ENCODE data around the gene SNX30. TPM values are rescaled to one million over a fixed set of nuclear protein-coding genes. Genes with fewer than 3 reads are reported as not detected.

Gene SNX30
- total and polyA plus RNA-seq, 4 donors, result 1.8 to 13.5 (median 6.5) TPM

DNA sequence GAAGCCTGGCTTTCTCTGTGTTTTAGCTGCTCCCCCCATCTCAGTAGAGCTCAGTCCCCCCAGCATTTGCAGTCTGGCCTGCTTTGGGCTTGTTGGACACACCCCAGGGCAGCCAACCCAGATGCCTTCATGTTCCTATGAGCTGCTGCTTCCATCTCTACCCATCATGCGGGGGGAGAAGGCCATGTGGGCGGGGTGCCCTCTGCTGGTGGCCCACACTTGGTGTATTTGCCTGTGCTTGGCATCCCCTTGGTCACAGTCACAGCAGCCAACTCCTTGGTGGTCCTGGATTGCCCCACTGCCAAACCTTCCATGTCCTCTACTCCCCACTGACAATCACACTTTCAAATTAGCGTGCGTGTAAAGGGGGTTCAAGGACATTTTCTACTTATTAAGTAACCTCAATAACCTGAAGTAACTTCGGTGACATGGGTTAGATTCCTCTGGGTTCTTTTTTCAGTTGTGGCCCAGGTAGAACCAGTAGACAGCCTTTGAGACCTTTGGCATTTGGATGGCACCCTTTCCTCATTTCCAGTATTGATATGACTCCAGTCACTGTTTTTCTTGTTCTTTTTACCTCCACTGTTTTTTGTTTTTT lies 42.8 kb downstream of the SNX30 start:
- Histone ChIP-seq H3K36me3 (ENCODE audit: control insufficient read depth in 4 of 4, insufficient read depth in 3 of 4, low read depth in 1 of 4, low read length in 3 of 4) (no peaks in the 10 kb centered on the region), H3K27me3 (ENCODE audit: control insufficient read depth in 4 of 4, insufficient read depth in 4 of 4, low read length in 3 of 4) (no peaks in the 10 kb centered on the region), H3K27ac (ENCODE audit: low read depth in 1 of 2, low read length in 2 of 2) (no peak overlapping the region), H3K4me1 (ENCODE audit: control insufficient read depth in 4 of 4, insufficient read depth in 4 of 4, low read length in 3 of 4) (no peaks in the 10 kb centered on the region), H3K9me3 (ENCODE audit: control insufficient read depth in 4 of 4, low read length in 3 of 4) (no peaks in the 10 kb centered on the region), H3K9ac (ENCODE audit: low read depth in 1 of 2, low read length in 2 of 2) (no peak overlapping the region), H3K4me3 (ENCODE audit: low read depth in 1 of 3, low read length in 3 of 3) (no peak overlapping the region)
- 64% methylated on average over 5 of the region's 5 CpGs for WGBS
- peak; percentile 76 for DNase-seq (ENCODE audit: low spot score)
- TF ChIP-seq, protein P1, sequence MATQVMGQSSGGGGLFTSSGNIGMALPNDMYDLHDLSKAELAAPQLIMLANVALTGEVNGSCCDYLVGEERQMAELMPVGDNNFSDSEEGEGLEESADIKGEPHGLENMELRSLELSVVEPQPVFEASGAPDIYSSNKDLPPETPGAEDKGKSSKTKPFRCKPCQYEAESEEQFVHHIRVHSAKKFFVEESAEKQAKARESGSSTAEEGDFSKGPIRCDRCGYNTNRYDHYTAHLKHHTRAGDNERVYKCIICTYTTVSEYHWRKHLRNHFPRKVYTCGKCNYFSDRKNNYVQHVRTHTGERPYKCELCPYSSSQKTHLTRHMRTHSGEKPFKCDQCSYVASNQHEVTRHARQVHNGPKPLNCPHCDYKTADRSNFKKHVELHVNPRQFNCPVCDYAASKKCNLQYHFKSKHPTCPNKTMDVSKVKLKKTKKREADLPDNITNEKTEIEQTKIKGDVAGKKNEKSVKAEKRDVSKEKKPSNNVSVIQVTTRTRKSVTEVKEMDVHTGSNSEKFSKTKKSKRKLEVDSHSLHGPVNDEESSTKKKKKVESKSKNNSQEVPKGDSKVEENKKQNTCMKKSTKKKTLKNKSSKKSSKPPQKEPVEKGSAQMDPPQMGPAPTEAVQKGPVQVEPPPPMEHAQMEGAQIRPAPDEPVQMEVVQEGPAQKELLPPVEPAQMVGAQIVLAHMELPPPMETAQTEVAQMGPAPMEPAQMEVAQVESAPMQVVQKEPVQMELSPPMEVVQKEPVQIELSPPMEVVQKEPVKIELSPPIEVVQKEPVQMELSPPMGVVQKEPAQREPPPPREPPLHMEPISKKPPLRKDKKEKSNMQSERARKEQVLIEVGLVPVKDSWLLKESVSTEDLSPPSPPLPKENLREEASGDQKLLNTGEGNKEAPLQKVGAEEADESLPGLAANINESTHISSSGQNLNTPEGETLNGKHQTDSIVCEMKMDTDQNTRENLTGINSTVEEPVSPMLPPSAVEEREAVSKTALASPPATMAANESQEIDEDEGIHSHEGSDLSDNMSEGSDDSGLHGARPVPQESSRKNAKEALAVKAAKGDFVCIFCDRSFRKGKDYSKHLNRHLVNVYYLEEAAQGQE (IDR thresholded peaks at IDR 0.05), result no peak
- TF ChIP-seq TAF1 (conservative IDR thresholded peaks at IDR 0.05) (no peak), JUND (IDR thresholded peaks at IDR 0.05) (no peak), RAD21 (IDR thresholded peaks at IDR 0.05) (peak; percentile 86 to 95), FOXA1 (IDR thresholded peaks at IDR 0.05) (no peak)
- TF ChIP-seq, protein P2, sequence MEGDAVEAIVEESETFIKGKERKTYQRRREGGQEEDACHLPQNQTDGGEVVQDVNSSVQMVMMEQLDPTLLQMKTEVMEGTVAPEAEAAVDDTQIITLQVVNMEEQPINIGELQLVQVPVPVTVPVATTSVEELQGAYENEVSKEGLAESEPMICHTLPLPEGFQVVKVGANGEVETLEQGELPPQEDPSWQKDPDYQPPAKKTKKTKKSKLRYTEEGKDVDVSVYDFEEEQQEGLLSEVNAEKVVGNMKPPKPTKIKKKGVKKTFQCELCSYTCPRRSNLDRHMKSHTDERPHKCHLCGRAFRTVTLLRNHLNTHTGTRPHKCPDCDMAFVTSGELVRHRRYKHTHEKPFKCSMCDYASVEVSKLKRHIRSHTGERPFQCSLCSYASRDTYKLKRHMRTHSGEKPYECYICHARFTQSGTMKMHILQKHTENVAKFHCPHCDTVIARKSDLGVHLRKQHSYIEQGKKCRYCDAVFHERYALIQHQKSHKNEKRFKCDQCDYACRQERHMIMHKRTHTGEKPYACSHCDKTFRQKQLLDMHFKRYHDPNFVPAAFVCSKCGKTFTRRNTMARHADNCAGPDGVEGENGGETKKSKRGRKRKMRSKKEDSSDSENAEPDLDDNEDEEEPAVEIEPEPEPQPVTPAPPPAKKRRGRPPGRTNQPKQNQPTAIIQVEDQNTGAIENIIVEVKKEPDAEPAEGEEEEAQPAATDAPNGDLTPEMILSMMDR (IDR thresholded peaks at IDR 0.05; ENCODE audit: low read depth, low read length, missing input control), result peak; percentile 67

DNA sequence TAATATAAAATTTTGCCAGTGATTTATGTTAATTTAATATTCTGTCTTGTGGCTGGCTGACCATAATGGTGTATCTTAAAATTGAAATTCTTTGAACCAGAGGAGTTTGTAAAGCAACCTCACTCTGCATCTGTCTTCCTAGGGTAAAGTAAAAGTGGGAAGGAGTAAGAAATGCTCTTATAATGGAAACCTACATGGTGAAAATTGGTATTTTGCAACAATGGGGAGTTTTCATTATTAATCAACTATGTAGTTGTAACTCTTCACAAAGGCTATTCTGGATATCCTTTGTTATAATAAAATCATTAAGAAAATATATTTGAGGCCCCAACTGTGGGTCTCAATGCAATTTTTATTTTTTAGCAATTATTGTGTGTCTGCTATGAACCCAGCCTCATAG lies 44.2 kb downstream of the SNX30 start:
- no peak for DNase-seq (ENCODE audit: low spot score)
- no peaks in the 10 kb centered on the region for H3K27me3 ChIP-seq (ENCODE audit: control insufficient read depth in 4 of 4, insufficient read depth in 4 of 4, low read length in 3 of 4)
- no peaks in the 10 kb centered on the region for H3K36me3 ChIP-seq (ENCODE audit: control insufficient read depth in 4 of 4, insufficient read depth in 3 of 4, low read depth in 1 of 4, low read length in 3 of 4)
- H3K27ac ChIP-seq (ENCODE audit: low read depth in 1 of 2, low read length in 2 of 2), result no peak overlapping the region
- H3K9me3 ChIP-seq (ENCODE audit: control insufficient read depth in 4 of 4, low read length in 3 of 4), result no peaks in the 10 kb centered on the region
- H3K4me3 ChIP-seq (ENCODE audit: low read depth in 1 of 3, low read length in 3 of 3), result no peak overlapping the region
- TF ChIP-seq, protein P3, sequence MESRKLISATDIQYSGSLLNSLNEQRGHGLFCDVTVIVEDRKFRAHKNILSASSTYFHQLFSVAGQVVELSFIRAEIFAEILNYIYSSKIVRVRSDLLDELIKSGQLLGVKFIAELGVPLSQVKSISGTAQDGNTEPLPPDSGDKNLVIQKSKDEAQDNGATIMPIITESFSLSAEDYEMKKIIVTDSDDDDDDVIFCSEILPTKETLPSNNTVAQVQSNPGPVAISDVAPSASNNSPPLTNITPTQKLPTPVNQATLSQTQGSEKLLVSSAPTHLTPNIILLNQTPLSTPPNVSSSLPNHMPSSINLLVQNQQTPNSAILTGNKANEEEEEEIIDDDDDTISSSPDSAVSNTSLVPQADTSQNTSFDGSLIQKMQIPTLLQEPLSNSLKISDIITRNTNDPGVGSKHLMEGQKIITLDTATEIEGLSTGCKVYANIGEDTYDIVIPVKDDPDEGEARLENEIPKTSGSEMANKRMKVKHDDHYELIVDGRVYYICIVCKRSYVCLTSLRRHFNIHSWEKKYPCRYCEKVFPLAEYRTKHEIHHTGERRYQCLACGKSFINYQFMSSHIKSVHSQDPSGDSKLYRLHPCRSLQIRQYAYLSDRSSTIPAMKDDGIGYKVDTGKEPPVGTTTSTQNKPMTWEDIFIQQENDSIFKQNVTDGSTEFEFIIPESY (IDR thresholded peaks at IDR 0.05), result no peak
- TF ChIP-seq HNF4A (conservative IDR thresholded peaks at IDR 0.05) (no peak), YY1 (IDR thresholded peaks at IDR 0.05) (no peak), GABPA (IDR thresholded peaks at IDR 0.05 in 1 of 2, conservative IDR thresholded peaks at IDR 0.05 in 1 of 2) (no peak), NR2F2 (IDR thresholded peaks at IDR 0.05) (no peak), RAD21 (IDR thresholded peaks at IDR 0.05) (no peak), JUND (IDR thresholded peaks at IDR 0.05) (no peak), RXRA (IDR thresholded peaks at IDR 0.05) (no peak), FOXA1 (IDR thresholded peaks at IDR 0.05) (no peak), EGR1 (IDR thresholded peaks at IDR 0.05; ENCODE audit: low read depth in 2 of 2) (no peak), HNF4G (IDR thresholded peaks at IDR 0.05) (no peak)
- TF ChIP-seq, protein P4, sequence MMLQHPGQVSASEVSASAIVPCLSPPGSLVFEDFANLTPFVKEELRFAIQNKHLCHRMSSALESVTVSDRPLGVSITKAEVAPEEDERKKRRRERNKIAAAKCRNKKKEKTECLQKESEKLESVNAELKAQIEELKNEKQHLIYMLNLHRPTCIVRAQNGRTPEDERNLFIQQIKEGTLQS (IDR thresholded peaks at IDR 0.05), result no peak
- TF ChIP-seq, protein P2 (IDR thresholded peaks at IDR 0.05; ENCODE audit: low read depth, low read length, missing input control), result no peak
- no peak overlapping the region for H3K9ac ChIP-seq (ENCODE audit: low read depth in 1 of 2, low read length in 2 of 2)
- H3K4me1 ChIP-seq (ENCODE audit: control insufficient read depth in 4 of 4, insufficient read depth in 4 of 4, low read length in 3 of 4), result no peaks in the 10 kb centered on the region

All from liver (tissue), 9 donors.